ENCODE results near the gene MVB12B.

Gene MVB12B

DNA sequence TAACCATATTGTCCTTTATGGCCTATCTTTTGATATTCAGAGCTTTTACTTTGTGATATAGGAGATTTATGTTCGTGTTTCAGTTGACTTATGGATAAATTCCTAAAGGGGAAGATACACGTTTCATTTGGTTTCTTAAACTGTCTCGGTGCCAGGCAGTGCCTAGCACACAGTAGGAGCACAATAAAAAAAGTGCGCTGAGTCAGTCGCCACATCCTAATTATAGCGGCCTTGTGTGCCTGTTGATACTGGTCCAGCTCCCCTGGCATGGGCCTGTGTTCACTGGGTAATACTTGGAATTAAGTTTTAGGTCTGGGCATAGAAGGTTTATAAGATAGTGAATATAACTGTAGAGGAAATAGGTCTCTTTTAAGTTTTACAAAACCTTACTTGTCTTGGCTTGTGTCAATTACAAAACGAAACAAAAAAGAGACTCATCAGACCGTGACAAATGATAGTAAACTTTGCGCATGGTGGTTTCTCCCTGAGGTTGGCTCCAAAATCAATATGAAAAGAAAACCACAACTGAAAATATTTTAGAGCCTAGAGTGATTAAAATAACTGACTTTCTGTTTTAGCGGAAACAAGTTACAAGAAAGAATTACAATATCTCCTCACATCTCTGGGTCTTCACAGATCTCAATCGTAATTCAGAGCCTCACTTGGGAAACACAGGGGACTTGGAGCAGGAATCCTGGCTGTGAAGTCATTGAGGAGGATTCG lies 84.8 kb downstream of the MVB12B start:
- no peak for DNase-seq

DNA sequence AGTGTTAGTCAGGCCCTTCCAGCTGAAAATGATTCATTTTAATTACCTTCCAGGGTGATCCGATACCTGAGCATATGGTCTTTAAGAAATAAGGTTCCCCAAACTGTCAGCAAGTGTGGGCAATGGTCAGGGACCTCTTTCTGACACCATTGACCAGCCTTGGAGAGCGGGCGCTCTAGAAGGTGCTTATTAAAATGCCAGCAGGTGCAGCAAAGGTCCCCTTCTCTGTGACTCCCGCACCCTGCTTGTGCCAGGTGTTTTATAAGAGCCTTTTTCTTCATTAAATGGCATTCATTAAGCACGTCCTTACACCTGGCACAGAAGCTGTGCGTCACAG lies 85.3 kb downstream of the MVB12B start:
- DNase-seq, result no peak

DNA sequence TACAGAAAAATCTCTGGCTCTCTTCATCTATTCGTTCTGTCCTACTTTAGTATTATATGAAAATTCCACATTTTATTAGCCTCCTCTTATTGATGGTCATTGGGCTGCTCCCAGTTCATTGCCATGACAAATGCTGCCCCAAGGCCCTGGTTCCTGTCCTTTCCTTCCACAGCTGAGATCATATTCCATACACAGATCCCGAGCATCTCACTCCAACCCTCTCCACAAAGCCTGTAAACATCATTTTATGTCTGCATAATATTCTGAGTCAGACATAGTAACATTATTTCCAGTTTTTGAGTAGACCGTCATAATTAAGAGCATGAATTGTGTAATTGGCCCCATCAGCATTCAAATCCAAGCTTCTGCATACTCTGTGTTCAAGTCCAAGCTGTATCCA lies 86.3 kb downstream of the MVB12B start:
- DNase-seq, result no peak

DNA sequence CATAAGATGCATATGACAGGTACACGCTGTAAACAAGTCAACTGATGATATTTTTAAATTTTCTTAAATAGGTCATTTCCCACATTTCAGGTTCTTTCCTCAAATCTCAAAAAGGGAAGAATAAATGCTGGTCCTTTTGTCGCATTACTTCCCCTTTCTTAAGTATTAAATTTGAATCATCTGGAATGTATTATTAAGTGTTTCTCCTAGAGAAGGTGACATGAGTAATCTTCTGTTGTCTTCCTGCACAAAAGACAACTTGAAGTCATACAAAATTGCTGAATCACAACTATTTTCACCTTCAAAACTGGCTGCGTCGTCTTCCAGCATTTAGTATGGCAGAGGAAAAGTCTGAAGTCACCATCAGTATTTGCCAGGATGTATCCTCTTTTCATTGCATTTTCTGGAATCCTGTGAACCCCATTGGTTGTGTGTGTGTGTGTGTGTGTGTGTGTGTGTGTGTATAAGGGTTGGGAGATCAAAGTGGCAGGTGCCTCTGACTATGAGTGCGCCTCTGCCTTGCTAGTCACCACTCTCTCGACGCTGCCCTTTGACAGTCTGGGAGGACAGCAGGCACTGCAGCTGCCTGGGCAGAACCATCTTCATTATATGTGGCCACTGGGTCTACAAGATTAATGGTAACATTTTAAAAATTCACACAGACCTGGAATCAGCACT lies 86.9 kb downstream of the MVB12B start:
- no peak for DNase-seq

DNA sequence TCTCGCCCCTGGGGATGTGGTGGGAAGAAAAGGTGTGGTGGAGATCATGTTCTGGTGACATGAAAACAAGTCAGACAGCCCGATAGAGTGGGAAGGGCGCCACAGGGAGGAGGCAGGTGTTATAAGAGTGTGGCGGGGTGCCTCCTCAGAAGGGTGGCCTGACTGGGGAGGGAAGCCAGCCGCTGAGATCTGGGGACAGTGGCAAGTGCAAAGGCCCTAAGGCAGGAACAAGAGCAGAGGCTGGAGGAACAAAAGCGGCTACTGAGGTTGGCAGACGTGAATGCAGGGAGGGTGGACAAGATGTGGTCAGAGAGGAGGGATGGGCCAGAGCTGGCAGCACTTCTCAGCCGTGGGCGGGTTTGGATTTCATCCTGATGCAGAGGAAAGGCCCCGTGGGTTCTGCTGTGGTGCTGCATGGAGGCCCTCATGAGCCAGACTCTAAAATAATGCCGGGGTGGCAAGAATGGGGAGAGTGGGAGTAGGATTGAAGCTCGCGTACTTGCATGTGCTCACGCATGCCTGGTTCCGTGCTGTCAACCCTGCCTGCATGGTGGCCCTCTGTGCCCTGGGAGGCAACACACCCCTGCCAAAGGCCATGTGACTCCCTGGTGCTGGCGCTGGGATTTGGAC lies 89.2 kb downstream of the MVB12B start:
- no peak for DNase-seq

DNA sequence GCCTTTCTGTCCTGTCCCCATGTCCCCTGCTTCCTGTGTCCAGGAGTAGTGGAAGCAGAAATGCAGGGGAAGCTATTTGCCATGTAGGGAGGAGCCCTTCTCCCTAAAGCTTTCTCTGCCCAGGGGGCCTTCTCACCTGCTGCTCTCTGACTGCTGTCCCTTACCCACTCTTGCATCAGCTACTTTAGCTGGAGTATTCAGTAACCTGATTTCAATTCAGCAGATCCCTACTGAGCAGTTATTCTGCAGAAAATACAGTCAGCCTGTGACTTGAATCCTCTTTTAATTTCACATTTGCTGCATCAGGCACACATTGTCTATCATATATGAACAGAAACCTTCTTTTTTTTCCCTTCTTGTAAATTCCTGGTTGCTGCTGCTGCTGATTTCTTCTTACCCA lies 90.4 kb downstream of the MVB12B start:
- DNase-seq, result no peak

- DNase-seq, result no peak
Measured at GRCh38 chr9:126417684-126418083, 91.1 kb downstream of the MVB12B start.

DNA sequence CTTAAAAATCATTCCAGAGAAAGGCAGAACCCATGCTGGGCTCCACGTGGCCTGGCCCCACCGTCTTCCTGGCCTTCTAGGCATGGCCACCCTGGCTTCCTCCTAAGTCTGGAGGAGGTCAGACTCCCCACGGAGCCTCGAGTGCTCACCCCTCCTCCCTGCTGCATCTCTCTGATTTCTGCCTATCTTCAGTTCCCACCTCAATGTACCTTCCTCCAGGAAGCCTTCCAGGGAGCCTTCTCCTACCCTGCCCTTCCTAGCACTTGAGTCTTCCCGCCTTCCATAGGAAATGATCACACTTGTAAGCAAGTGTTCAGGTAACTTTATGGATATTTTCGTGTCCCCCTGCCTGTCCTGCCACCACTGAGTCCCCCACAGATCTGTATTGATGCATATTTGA lies 92.0 kb downstream of the MVB12B start:
- no peak for DNase-seq

- DNase-seq, result no peak
Measured at GRCh38 chr9:126419475-126419874, 92.8 kb downstream of the MVB12B start.

DNA sequence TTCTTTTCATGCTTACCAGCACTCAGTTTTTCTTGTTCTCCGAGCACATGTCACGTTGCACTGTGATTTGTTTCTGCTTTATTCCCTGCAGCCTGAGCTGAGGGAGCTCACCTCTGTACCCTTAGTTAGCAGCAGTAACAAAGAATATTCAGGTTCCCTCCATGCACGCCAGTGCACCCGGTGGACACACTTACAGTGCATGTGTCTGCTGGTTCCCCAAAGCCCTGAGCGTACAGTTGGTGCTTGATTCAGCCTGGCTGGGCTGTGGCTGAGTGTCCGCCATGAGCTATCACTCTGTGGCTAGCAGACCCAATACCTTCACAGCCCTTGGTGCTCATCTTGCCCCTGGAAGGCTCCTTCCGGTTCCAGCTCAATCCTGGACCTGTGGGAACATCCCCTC lies 93.5 kb downstream of the MVB12B start:
- no peak for DNase-seq

DNA sequence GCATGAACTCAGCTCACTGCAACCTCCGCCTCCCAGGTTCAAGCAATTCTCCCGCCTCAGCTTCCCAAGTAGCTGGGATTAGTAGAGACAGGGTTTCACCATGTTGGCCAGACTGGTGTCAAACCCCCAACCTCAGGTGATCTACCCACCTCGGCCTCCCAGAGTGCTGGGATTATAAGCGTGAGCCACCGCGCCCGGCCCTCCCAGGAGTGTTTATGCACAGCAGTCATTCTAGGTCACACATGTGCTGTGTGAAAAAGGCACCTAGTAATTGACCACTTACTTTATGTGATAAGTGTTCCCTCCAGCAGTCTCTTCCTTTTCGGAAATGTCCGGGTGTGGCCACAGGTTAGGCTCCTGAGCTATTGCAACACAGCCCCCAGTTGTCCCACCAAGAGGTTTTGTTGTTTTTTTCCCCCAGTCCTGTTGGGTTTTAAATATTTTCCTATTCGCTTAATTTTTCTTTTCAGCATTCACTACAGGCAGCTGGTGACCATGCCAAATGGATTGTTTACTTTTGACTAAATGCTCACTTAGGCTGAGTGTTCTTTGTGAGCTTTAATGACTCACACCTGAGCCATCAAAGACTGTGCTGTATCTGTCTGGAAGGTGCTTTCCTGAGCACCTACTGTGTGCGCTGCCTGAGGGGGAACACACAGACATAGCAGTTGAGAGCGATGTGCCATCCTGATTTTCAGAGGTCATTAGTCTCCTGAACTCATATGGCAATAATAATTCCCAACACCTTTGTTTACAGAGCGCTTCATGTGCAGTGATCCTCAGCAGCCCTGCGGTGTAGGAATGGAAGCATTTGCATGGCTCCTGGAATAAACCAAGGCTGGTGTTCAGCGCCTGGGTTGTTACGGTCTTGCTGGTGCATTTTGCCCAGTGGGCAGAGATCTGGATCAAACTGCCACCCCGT lies 94.3 kb downstream of the MVB12B start:
- no peak for DNase-seq

GRCh38 chr9:126421567-126422428 lies 95.2 kb downstream of the MVB12B start:
- no peak for DNase-seq

- DNase-seq, result no peak
Measured at GRCh38 chr9:126423142-126423915, 96.7 kb downstream of the MVB12B start.

GRCh38 chr9:126423916-126424185 lies 97.2 kb downstream of the MVB12B start:
- DNase-seq, result no peak

DNA sequence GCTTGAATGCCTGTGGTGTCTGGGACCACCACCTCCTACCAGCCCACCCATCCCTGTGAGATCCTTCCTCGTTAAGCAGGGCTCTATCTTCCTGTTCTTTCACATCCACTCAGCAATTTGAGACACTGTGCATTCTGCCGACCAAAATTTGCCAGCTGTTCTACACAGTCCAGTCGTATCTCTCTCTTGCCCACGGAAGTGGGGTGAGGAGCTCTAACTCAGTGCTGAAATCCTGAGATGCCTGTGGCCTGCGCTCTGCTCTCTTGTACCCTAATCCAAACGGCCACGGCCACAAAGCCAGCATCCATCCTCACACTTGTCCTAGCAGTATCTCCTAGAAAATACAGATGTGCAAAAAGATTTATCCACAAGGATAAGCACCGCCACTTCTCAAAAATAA lies 97.9 kb downstream of the MVB12B start:
- no peak for DNase-seq

DNA sequence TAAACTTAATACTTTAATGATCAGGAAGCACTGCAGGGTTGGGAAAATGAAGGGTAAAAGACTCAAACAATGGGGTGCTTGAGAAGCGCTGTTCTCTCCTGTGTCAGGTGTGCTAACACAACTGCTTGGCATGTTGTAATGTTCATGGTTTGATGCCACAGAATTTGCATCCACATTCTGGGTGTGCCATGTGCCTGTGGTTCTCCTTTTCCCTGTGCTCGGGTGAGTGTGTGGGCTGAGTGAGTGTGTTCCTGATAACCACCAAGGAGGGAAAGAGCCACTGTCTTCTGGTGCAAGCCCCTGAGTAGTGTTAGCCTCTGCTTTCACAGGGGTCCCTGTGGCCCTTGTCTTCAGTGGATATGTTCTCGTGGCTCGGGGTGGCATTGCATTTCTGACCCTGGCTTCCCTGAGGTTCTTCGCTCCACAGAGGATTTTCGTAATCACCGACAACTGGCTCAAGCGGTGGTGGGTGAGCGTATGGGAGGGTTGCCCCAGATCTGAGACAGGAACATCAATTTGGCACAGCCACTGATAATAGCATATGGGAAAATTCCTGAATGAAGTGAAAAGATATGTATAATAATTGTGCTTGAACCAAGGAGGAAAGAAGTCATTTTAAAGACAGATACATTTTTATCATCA lies 102.0 kb downstream of the MVB12B start:
- DNase-seq, result no peak

DNA sequence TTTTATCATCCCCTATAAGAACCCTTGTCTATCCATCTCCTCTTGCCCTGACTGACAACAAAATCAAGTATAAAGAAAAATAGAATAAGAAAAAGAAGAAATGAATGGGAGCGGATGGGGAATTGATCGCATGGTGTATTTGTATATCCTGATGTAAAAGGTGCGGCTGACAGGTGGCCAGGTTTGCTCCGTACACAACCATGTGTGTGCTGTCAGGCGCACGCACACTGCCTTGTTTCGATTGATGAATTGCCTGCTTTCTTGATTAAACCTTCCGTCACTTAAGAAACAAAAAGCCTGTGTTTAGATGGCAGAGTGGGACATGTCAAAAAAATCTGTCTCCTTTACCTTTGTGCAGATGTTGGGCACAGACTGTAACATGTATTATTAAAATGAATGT lies 102.6 kb downstream of the MVB12B start:
- DNase-seq, result no peak

DNA sequence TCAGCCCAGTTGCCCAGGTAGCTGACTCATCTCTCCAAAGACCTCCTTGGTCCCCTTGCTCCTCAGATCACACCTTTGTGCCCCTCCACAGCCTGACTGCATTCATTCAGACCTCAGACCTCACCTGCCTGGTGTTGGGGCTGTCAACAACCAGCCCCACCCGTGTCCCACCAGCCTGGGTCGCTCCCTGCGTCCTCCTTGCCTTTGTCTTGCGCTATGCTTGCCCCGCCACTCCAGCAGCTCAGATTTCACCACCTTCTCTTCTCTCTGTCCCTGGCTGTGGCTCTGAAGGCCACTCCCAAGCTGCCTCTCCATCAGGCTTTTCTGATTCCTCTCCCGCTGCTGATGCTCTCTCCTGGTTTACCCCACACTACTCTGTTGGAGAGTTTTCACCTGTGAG lies 103.5 kb downstream of the MVB12B start:
- no peak for DNase-seq

DNA sequence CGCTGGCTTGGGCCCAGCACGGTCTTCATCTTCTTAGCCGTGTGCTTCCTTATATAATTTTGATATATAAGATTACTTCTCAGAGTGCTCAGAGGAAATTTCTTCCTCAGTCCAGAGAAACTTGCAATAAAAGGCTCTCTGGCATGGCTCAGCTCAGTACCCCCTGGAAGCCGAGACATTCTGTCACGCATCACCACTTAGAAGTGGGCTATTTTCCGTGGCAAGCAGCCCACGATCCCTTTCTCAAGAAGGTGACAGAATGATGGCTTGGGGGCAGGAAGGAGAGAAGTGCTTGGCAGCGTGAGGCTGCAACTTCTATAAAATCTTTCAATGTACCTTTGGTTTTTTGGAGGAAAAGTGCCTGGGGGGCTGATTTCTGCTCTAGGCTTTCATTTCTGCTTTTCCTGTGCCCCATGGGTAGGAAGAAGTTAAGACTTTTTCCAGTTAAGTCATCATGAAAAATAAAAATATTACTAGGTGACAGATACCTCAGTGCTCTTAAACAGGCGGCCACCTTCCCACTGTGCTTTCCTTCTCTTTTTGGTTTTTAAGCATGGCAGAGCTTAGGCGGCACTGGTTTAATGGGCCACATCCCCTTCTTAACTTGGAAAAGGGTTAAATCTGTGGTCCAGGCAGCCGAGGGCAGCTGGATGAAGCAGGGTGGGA lies 104.6 kb downstream of the MVB12B start:
- DNase-seq, result no peak

- DNase-seq, result no peak
Measured at GRCh38 chr9:126432659-126433058, 106.0 kb downstream of the MVB12B start.

GRCh38 chr9:126435105-126435504 lies 108.5 kb downstream of the MVB12B start:
- DNase-seq, result no peak

Data from NCI-H1694 (cell line).